Measurements from ENCODE around the gene BAZ2B. TPM values are rescaled to one million over a fixed set of nuclear protein-coding genes. Genes with fewer than 3 reads are reported as not detected.
A peak's percentile ranks its signal among the peaks of the same experiment; 100 is the strongest.
"Not testable (repeated sequence)": the region's sequence is repeated elsewhere in the genome, so short reads cannot be mapped to it uniquely, and the experiment has no call there.

Gene BAZ2B
- total RNA-seq, 1 donor from 2014 or later, result 37.4 TPM

- TF ChIP-seq, protein P1, sequence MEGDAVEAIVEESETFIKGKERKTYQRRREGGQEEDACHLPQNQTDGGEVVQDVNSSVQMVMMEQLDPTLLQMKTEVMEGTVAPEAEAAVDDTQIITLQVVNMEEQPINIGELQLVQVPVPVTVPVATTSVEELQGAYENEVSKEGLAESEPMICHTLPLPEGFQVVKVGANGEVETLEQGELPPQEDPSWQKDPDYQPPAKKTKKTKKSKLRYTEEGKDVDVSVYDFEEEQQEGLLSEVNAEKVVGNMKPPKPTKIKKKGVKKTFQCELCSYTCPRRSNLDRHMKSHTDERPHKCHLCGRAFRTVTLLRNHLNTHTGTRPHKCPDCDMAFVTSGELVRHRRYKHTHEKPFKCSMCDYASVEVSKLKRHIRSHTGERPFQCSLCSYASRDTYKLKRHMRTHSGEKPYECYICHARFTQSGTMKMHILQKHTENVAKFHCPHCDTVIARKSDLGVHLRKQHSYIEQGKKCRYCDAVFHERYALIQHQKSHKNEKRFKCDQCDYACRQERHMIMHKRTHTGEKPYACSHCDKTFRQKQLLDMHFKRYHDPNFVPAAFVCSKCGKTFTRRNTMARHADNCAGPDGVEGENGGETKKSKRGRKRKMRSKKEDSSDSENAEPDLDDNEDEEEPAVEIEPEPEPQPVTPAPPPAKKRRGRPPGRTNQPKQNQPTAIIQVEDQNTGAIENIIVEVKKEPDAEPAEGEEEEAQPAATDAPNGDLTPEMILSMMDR (IDR thresholded peaks at IDR 0.05; ENCODE audit: insufficient read depth, low read length, severe bottlenecking), result no peak
- peak; percentile 100 for DNase-seq (ENCODE audit: low read depth)
- Histone ChIP-seq H3K4me3 (ENCODE audit: low read depth, low read length) (no peak overlapping the region), H3K36me3 (ENCODE audit: control insufficient read depth, insufficient read depth, low read length) (no peaks in the 10 kb centered on the region), H3K27me3 (ENCODE audit: control insufficient read depth, insufficient read depth, low read length) (no peaks in the 10 kb centered on the region)
- no peak for FAIRE-seq
These were observed 21.7 kb upstream of the BAZ2B start for GRCh38 chr2:159637988-159638501.

DNA sequence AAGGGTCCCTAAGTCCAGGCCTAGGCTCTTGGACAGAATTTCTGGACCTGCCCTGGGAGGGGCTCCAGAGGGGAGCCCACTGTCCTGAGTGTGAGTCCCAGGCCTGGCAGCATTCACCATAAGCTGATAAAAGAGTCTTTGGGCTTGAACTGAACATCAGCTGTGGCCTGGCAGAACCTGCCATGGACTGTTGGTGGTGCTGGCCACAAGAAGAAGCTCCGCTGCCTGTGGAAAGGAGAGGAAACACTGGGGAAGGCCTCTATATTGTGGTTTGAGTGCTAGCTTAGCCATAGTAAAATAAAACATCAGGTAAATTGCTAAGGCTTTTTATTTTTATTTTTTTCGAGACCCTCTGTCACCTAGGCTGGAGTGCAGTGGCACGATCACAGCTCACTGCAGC is 20.9 kb upstream of the BAZ2B start:
- Histone ChIP-seq H3K36me3 (ENCODE audit: control insufficient read depth, insufficient read depth, low read length) (no peaks in the 10 kb centered on the region), H3K4me3 (ENCODE audit: low read depth, low read length) (no peak overlapping the region), H3K27me3 (ENCODE audit: control insufficient read depth, insufficient read depth, low read length) (no peaks in the 10 kb centered on the region)
- FAIRE-seq (no peak), DNase-seq (ENCODE audit: low read depth) (no peak)
- TF ChIP-seq, protein P1 (IDR thresholded peaks at IDR 0.05; ENCODE audit: insufficient read depth, low read length, severe bottlenecking), result no peak

- FAIRE-seq (no peak), DNase-seq (ENCODE audit: low read depth) (no peak)
- H3K36me3 ChIP-seq (ENCODE audit: control insufficient read depth, insufficient read depth, low read length), result no peaks in the 10 kb centered on the region
- TF ChIP-seq, protein P1 (IDR thresholded peaks at IDR 0.05; ENCODE audit: insufficient read depth, low read length, severe bottlenecking), result no peak
- no peaks in the 10 kb centered on the region for H3K27me3 ChIP-seq (ENCODE audit: control insufficient read depth, insufficient read depth, low read length)
- no peak overlapping the region for H3K4me3 ChIP-seq (ENCODE audit: low read depth, low read length)
These were observed 18.9 kb upstream of the BAZ2B start for GRCh38 chr2:159635006-159635789.

- no peaks in the 10 kb centered on the region for H3K36me3 ChIP-seq (ENCODE audit: control insufficient read depth, insufficient read depth, low read length)
- no peak for FAIRE-seq
- TF ChIP-seq, protein P1 (IDR thresholded peaks at IDR 0.05; ENCODE audit: insufficient read depth, low read length, severe bottlenecking), result no peak
These were observed 16.9 kb upstream of the BAZ2B start for GRCh38 chr2:159633219-159633618.

GRCh38 chr2:159625628-159626027 is 9.3 kb upstream of the BAZ2B start:
- DNase-seq (ENCODE audit: low read depth); H3K36me3 ChIP-seq (ENCODE audit: control insufficient read depth, insufficient read depth, low read length); H3K4me3 ChIP-seq (ENCODE audit: low read depth, low read length); H3K27me3 ChIP-seq (ENCODE audit: control insufficient read depth, insufficient read depth, low read length); FAIRE-seq: not testable (repeated sequence)

More at GRCh38 chr2:159633219-159633618, 16.9 kb upstream of the BAZ2B start:
- H3K4me3 ChIP-seq (ENCODE audit: low read depth, low read length), result no peak overlapping the region
- DNase-seq (ENCODE audit: low read depth), result no peak
- no peaks in the 10 kb centered on the region for H3K27me3 ChIP-seq (ENCODE audit: control insufficient read depth, insufficient read depth, low read length)

GRCh38 chr2:159623436-159623835 is 7.1 kb upstream of the BAZ2B start:
- FAIRE-seq, result no peak
- no peak overlapping the region for H3K4me3 ChIP-seq (ENCODE audit: low read depth, low read length)
- H3K36me3 ChIP-seq (ENCODE audit: control insufficient read depth, insufficient read depth, low read length), result no peaks in the 10 kb centered on the region
- TF ChIP-seq, protein P1 (IDR thresholded peaks at IDR 0.05; ENCODE audit: insufficient read depth, low read length, severe bottlenecking), result no peak
- H3K27me3 ChIP-seq (ENCODE audit: control insufficient read depth, insufficient read depth, low read length), result no peaks in the 10 kb centered on the region
- DNase-seq (ENCODE audit: low read depth), result no peak

Measured in bronchial epithelial cell (primary cell).